K562 (cell line): Measurements from ENCODE around the gene CCDC60. TPM values are rescaled to one million over a fixed set of nuclear protein-coding genes. Genes with fewer than 3 reads are reported as not detected.

Experiments used
- CBX5 ChIP-seq: IDR thresholded peaks from 2 replicates; pipeline ENCODE4 v1.6.1; 2014; ENCODE audit warnings: low read depth, borderline replicate concordance
- MTA3 ChIP-seq: fragments of 450-650 bp; formaldehyde crosslinking; IDR thresholded peaks from 2 replicates; pipeline ENCODE4 v1.6.1; 2017; ENCODE audit warnings: mild to moderate bottlenecking, borderline replicate concordance
- polyA plus RNA-seq, 8 experiments: library from polyadenylated mRNA; depleted of rRNA in 4 of 8; stranded (reverse) in 5 of 8; unstranded in 3 of 8; fragments of >200 nt; fragmentation: Nextera tagmentation in 2 of 8; fragmentation: Illumina TruSeq in 1 of 8; extraction: Ambion mirVana in 2 of 8; extraction: Trizol in 1 of 8; gene quantifications; 2 replicates each; pipeline versions ENCODE4 v1.2.1 to v1.2.3, GENCODE V29; 2011 to 2014; ENCODE audit warnings: inconsistent platforms in 1 of 8, missing spikeins in 1 of 8
- total RNA-seq, 7 experiments: library from RNA; depleted of rRNA in 6 of 7; stranded (reverse); fragments of >200 nt in 6 of 7; fragmentation: Illumina TruSeq in 2 of 7; extraction: Trizol in 2 of 7; gene quantifications; 2 replicates each; pipeline versions ENCODE4 v1.2.1 to v1.2.3, GENCODE V29; 2011 to 2021; ENCODE audit warnings: low replicate concordance in 1 of 7
- TF ChIP-seq, protein P1 (sequence below): fragments of 450-650 bp; IDR thresholded peaks from 2 replicates; pipeline ENCODE4 v1.6.1; 2016; ENCODE audit warnings: mild to moderate bottlenecking, moderate library complexity

CCDC60 gene
- total and polyA plus RNA-seq, 9 of the 15 experiments (the other 6 are each of a cell fraction or from before 2014, with no cell fraction given) = not detected

DNA sequence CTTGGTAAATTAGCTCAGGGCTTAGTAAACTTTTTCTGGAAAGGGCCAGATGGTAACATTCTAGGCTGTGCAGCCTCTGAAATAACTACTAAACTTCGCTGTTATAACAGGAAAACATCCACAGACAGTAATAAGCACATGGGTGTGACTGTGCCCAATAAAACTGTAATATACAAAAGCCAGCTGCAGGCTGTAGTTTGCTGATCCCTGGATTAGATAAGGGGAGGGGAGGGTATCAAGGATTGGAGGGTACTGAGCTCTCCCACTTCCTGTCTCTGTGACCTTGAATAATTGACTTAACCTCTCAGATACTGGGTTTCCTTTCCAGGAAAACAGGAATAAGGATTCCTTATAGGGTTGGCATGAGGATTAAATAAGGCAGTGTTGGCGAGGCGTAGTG is 81.2 kb downstream of the CCDC60 start (continued):
- TF ChIP-seq, protein P1, sequence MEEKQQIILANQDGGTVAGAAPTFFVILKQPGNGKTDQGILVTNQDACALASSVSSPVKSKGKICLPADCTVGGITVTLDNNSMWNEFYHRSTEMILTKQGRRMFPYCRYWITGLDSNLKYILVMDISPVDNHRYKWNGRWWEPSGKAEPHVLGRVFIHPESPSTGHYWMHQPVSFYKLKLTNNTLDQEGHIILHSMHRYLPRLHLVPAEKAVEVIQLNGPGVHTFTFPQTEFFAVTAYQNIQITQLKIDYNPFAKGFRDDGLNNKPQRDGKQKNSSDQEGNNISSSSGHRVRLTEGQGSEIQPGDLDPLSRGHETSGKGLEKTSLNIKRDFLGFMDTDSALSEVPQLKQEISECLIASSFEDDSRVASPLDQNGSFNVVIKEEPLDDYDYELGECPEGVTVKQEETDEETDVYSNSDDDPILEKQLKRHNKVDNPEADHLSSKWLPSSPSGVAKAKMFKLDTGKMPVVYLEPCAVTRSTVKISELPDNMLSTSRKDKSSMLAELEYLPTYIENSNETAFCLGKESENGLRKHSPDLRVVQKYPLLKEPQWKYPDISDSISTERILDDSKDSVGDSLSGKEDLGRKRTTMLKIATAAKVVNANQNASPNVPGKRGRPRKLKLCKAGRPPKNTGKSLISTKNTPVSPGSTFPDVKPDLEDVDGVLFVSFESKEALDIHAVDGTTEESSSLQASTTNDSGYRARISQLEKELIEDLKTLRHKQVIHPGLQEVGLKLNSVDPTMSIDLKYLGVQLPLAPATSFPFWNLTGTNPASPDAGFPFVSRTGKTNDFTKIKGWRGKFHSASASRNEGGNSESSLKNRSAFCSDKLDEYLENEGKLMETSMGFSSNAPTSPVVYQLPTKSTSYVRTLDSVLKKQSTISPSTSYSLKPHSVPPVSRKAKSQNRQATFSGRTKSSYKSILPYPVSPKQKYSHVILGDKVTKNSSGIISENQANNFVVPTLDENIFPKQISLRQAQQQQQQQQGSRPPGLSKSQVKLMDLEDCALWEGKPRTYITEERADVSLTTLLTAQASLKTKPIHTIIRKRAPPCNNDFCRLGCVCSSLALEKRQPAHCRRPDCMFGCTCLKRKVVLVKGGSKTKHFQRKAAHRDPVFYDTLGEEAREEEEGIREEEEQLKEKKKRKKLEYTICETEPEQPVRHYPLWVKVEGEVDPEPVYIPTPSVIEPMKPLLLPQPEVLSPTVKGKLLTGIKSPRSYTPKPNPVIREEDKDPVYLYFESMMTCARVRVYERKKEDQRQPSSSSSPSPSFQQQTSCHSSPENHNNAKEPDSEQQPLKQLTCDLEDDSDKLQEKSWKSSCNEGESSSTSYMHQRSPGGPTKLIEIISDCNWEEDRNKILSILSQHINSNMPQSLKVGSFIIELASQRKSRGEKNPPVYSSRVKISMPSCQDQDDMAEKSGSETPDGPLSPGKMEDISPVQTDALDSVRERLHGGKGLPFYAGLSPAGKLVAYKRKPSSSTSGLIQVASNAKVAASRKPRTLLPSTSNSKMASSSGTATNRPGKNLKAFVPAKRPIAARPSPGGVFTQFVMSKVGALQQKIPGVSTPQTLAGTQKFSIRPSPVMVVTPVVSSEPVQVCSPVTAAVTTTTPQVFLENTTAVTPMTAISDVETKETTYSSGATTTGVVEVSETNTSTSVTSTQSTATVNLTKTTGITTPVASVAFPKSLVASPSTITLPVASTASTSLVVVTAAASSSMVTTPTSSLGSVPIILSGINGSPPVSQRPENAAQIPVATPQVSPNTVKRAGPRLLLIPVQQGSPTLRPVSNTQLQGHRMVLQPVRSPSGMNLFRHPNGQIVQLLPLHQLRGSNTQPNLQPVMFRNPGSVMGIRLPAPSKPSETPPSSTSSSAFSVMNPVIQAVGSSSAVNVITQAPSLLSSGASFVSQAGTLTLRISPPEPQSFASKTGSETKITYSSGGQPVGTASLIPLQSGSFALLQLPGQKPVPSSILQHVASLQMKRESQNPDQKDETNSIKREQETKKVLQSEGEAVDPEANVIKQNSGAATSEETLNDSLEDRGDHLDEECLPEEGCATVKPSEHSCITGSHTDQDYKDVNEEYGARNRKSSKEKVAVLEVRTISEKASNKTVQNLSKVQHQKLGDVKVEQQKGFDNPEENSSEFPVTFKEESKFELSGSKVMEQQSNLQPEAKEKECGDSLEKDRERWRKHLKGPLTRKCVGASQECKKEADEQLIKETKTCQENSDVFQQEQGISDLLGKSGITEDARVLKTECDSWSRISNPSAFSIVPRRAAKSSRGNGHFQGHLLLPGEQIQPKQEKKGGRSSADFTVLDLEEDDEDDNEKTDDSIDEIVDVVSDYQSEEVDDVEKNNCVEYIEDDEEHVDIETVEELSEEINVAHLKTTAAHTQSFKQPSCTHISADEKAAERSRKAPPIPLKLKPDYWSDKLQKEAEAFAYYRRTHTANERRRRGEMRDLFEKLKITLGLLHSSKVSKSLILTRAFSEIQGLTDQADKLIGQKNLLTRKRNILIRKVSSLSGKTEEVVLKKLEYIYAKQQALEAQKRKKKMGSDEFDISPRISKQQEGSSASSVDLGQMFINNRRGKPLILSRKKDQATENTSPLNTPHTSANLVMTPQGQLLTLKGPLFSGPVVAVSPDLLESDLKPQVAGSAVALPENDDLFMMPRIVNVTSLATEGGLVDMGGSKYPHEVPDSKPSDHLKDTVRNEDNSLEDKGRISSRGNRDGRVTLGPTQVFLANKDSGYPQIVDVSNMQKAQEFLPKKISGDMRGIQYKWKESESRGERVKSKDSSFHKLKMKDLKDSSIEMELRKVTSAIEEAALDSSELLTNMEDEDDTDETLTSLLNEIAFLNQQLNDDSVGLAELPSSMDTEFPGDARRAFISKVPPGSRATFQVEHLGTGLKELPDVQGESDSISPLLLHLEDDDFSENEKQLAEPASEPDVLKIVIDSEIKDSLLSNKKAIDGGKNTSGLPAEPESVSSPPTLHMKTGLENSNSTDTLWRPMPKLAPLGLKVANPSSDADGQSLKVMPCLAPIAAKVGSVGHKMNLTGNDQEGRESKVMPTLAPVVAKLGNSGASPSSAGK = no peak
- TF ChIP-seq MTA3 = no peak
- TF ChIP-seq CBX5 = no peak
- TF ChIP-seq, all 486 proteins: peak for 0
